ENCODE results near the gene ZNF283. TPM values are rescaled to one million over a fixed set of nuclear protein-coding genes. Genes with fewer than 3 reads are reported as not detected.

Gene ZNF283
- total RNA-seq, 2 donors from 2014 or later = 7.1 to 10.1 TPM

DNA sequence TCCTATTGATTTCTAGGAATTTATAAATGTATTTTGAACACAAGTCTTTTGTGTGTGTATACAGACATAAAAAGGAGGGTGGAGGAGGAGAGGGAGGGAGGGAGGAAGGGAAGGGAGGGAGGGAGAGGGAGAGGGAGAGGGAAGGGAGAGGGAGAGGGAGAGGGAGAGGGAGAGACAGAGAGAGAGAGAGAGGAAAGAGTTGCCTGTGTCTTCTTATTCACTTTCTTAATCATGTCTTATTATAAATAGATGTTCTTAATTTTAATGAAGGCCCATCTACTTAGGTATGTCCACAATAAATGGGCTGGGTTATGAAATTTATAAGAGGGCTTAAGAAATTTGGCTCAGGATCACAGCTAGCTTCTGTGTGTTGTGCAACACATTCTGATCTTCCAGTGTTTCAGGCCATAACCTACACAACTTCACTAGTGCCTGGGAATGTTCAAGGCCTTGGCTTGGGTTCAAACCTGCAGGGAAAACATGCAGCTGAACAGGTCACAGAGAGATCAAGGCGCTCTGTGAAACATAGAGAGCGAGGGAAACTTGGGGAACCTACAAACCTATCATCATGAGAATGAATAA, 68.7 kb downstream of the ZNF283 start:
- Histone ChIP-seq H3K9me3 (ENCODE audit: control insufficient read depth, low read length) (peaks cover 7% of the 10 kb centered on the region), H3K4me1 (ENCODE audit: control insufficient read depth, insufficient read depth, low read length) (no peaks in the 10 kb centered on the region), H3K27ac (ENCODE audit: low read depth, low read length) (no peak overlapping the region), H3K9ac (ENCODE audit: extremely low read depth, low read length, poor library complexity, severe bottlenecking) (no peak overlapping the region), H3K4me3 (ENCODE audit: low read length) (no peak overlapping the region), H3K36me3 (ENCODE audit: control insufficient read depth, insufficient read depth, low read length) (no peaks in the 10 kb centered on the region), H3K27me3 (ENCODE audit: control insufficient read depth, insufficient read depth, low read length, poor library complexity, severe bottlenecking) (no peaks in the 10 kb centered on the region)
- 87% methylated on average over 2 of the region's 2 CpGs; no CpG with 5 or more reads in 1 of the 2 experiments for WGBS, 2 experiments (ENCODE audit: insufficient coverage in 1 of 2, insufficient read length in 1 of 2)
- H3K27me3 Mint-ChIP-seq (ENCODE audit: insufficient read depth) = no peaks in the 10 kb centered on the region
- DNase-seq = no peak
- no peak overlapping the region for H3K27ac Mint-ChIP-seq
- TF ChIP-seq, protein P1, sequence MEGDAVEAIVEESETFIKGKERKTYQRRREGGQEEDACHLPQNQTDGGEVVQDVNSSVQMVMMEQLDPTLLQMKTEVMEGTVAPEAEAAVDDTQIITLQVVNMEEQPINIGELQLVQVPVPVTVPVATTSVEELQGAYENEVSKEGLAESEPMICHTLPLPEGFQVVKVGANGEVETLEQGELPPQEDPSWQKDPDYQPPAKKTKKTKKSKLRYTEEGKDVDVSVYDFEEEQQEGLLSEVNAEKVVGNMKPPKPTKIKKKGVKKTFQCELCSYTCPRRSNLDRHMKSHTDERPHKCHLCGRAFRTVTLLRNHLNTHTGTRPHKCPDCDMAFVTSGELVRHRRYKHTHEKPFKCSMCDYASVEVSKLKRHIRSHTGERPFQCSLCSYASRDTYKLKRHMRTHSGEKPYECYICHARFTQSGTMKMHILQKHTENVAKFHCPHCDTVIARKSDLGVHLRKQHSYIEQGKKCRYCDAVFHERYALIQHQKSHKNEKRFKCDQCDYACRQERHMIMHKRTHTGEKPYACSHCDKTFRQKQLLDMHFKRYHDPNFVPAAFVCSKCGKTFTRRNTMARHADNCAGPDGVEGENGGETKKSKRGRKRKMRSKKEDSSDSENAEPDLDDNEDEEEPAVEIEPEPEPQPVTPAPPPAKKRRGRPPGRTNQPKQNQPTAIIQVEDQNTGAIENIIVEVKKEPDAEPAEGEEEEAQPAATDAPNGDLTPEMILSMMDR (conservative IDR thresholded peaks at IDR 0.05) = no peak
- peaks cover under 1% of the 10 kb centered on the region for H3K4me1 Mint-ChIP-seq
- peaks cover 21% of the 10 kb centered on the region for H3K9me3 Mint-ChIP-seq
- no peak overlapping the region for H3K4me3 Mint-ChIP-seq
- H3K36me3 Mint-ChIP-seq (ENCODE audit: low read depth) = peaks cover 24% of the 10 kb centered on the region

Other genes starting within 250 kb of the ZNF283 start
- 10 to 100 TPM; 39.7 to 46.0 TPM for gene IRGQ, start 231.2 kb upstream of the ZNF283 start, total RNA-seq
- 10 to 100 TPM; 11.9 to 12.1 TPM for gene ZNF576, start 230.7 kb upstream of the ZNF283 start, total RNA-seq
- gene SRRM5, start 215.2 kb upstream of the ZNF283 start, total RNA-seq = under 1 TPM; 0.35 to 0.37 TPM
- 10 to 100 TPM; 44.3 to 46.8 TPM for gene ZNF428, start 207.7 kb upstream of the ZNF283 start, total RNA-seq
- gene CADM4, start 187.5 kb upstream of the ZNF283 start, total RNA-seq = 10 to 100 TPM in 1 of 2 donors, 1 to 10 TPM in 1; 9.3 to 19.9 TPM
- 10 to 100 TPM; 14.7 to 21.5 TPM for gene PLAUR, start 157.2 kb upstream of the ZNF283 start, total RNA-seq
- gene IRGC, start 111.2 kb upstream of the ZNF283 start, total RNA-seq = not detected
- 10 to 100 TPM; 44.6 to 53.8 TPM for gene SMG9, start 72.4 kb upstream of the ZNF283 start, total RNA-seq
- gene KCNN4, start 46.3 kb upstream of the ZNF283 start, total RNA-seq = not detected
- gene LYPD5, start 24.9 kb upstream of the ZNF283 start, total RNA-seq = under 1 TPM in 1 of 2 donors, not detected in 1; 0.11 TPM
- 1 to 10 TPM; 4.0 to 6.6 TPM for gene ZNF404, start 56.6 kb downstream of the ZNF283 start, total RNA-seq
- 10 to 100 TPM; 18.6 to 19.4 TPM for gene ZNF45, start 108.0 kb downstream of the ZNF283 start, total RNA-seq
- gene ZNF221, start 123.9 kb downstream of the ZNF283 start, total RNA-seq = 10 to 100 TPM; 11.5 to 11.8 TPM
- 10 to 100 TPM in 1 of 2 donors, 1 to 10 TPM in 1; 9.7 to 12.7 TPM for gene ZNF155, start 156.9 kb downstream of the ZNF283 start, total RNA-seq
- 1 to 10 TPM; 3.8 to 5.7 TPM for gene ZNF230, start 175.6 kb downstream of the ZNF283 start, total RNA-seq
- 1 to 10 TPM; 5.0 to 6.0 TPM for gene ZNF222, start 198.1 kb downstream of the ZNF283 start, total RNA-seq
- 1 to 10 TPM; 9.3 TPM for gene ZNF223, start 224.7 kb downstream of the ZNF283 start, total RNA-seq
- 1 to 10 TPM; 1.9 to 2.2 TPM for gene ZNF284, start 244.8 kb downstream of the ZNF283 start, total RNA-seq